ENCODE data around the gene SH3RF3.

GRCh38 chr2:109405873-109406272 is 276.9 kb downstream of the SH3RF3 start:
- TF ChIP-seq POLR2A (IDR thresholded peaks at IDR 0.05) (no peak), EP300 (IDR thresholded peaks at IDR 0.05) (no peak)

All from upper lobe of left lung (tissue), 4 donors.